Nasal cavity respiratory epithelium epithelial cell of viscerocranial mucosa (primary cell): ENCODE data around the gene MCCD1. TPM values are rescaled to one million over a fixed set of nuclear protein-coding genes. Genes with fewer than 3 reads are reported as not detected.

Experiments
- total RNA-seq: library from RNA; depleted of rRNA; stranded (reverse); fragments of >200 nt; gene quantifications from 2 replicates; pipeline ENCODE4 v1.2.3, GENCODE V29; 2014

The MCCD1 gene, protein sequence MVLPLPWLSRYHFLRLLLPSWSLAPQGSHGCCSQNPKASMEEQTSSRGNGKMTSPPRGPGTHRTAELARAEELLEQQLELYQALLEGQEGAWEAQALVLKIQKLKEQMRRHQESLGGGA
- total RNA-seq = not detected in 2 replicates

GRCh38 chr6:31528821-31529328 is at the start of gene MCCD1:
TSS of gene MCCD1 (plus strand) at chr6:31528962. CDS start at chr6:31529015, 53 bp downstream.

GRCh38 chr6:31497531-31498476 is 31.0 kb upstream of the MCCD1 start, which contains the start of gene MICB:
TSS of gene MICB (plus strand) at chr6:31498145. CDS start at chr6:31498194, 49 bp downstream.

DNA sequence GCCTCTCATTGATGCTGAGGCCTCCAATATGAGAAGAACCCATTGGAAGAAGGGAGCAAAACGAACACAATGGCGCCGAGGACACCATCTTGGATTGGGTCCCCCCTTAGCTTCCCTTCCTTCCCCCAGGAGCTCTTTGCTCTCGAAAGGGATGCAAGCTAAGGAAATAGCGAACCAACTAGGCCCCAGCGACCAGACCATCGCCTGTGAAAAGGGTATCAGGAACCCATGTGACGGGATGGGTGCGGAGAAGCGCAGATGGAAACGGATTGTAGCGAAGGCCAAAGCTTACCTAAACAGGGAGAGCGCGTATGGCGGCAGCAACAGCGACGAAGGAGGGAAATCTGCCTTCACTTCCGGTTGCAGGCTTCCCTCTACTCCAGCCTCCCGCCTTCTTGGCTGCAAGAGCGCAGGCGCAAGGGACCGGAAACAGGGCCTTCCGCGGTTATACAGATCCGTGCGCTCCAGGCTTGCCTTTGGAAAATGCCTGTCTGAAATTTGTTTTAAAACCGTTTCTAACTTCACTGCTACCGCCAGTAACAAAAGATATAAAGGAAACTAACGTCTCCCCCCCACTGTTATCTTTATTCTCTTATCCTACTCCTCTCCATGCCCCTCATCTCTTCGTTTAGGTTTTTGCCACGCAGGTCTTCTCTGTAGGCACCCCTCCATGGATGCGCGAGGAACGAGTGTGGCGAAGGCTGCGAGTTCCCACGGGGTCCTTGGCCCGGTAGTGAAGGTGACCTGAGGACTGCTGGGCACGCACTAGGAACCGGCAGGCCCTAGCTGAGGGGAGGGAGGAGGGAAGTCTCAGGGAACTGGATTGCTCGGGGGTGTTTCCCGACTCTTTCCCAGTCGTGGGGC is 13.1 kb downstream of the MCCD1 start, which contains the start of gene DDX39B:
Gene DDX39B, minus strand, starts transcription at position 346 of the 864 bp plus-strand sequence. CDS start 1,471 bp downstream, outside the sequence.

DNA sequence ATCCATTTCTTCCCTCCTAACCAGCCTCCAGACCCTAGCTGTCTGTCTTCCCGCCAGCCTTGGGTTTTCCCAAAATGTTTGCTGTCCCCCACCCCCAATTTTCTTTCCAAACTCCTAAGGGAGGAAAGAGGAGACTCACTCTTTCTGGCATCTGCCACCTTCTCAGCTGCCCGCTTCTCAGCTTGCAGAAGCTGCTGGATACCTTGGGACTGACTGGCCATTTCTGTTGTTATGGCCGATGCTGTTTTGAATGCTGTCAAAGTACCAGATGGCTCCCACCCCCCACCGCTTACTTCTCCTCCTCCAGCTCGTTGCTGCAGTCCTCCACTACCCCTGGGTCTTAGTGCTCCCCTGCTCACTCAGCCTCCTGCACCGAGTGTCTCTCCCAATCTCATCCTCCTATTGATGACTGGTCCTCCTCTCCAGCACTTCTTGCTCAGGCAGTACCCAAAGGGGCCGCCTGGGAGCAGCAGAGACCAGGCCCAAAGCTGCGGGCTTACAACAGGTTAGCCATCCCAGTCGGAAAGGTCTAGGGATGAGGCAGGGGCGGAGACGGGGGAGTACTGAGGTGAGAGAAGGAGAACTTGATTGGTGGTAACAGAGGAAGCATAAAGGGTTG is 17.7 kb downstream of the MCCD1 start, which contains the start of gene ATP6V1G2:
Gene ATP6V1G2, minus strand, starts transcription at position 270 of the 619 bp plus-strand sequence. Its CDS starts 49 bp downstream, at position 221.

DNA sequence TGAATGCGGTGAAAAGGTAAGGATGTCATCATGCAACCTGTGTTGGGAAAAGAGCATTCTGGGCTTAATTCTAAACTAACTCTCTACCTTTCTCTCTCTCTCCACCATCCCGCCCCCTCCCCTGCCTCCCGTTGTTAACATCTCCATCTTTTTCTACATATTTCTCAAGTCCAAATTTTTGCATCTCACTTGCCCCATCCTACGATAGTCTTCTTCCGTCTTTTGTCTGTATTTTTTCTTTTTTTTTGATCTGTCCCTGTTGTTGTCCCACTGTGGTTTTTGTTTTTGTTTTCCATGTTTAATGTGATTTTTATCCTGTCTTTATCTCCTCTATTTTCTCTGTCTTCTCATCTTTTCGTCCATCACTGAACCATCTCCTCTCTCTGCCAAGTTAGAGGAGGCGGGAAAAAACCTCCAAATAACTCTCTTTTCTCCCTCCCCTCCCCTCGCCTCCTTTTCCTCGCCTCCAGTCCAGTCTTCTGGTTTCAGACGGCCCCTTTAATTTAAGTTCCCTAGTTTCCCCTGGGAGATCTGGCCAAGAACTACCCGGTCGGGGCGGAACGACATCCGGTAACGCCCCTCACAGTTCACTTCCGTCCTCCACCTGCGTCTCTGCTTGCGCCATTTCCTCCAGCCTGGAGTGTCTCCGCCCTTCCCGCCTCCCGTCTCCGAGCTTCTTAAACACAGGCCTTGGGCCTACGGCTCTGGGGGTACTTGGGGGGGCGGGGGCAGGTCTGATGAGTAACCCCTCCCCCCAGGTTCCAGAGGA is 18.4 kb downstream of the MCCD1 start, which contains the start of gene NFKBIL1:
Gene NFKBIL1, plus strand, starts transcription at position 651 of the 769 bp plus-strand sequence. Its CDS starts 87 bp downstream, at position 738.

DNA sequence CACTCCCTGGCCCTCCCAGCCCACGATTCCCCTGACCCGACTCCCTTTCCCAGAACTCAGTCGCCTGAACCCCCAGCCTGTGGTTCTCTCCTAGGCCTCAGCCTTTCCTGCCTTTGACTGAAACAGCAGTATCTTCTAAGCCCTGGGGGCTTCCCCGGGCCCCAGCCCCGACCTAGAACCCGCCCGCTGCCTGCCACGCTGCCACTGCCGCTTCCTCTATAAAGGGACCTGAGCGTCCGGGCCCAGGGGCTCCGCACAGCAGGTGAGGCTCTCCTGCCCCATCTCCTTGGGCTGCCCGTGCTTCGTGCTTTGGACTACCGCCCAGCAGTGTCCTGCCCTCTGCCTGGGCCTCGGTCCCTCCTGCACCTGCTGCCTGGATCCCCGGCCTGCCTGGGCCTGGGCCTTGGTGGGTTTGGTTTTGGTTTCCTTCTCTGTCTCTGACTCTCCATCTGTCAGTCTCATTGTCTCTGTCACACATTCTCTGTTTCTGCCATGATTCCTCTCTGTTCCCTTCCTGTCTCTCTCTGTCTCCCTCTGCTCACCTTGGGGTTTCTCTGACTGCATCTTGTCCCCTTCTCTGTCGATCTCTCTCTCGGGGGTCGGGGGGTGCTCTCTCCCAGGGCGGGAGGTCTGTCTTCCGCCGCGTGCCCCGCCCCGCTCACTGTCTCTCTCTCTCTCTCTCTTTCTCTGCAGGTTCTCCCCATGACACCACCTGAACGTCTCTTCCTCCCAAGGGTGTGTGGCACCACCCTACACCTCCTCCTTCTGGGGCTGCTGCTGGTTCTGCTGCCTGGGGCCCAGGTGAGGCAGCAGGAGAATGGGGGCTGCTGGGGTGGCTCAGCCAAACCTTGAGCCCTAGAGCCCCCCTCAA is 43.5 kb downstream of the MCCD1 start, which contains the start of gene LTA:
Gene LTA, plus strand, starts transcription at position 249 of the 871 bp plus-strand sequence. Its CDS starts 454 bp downstream, at position 703.

DNA sequence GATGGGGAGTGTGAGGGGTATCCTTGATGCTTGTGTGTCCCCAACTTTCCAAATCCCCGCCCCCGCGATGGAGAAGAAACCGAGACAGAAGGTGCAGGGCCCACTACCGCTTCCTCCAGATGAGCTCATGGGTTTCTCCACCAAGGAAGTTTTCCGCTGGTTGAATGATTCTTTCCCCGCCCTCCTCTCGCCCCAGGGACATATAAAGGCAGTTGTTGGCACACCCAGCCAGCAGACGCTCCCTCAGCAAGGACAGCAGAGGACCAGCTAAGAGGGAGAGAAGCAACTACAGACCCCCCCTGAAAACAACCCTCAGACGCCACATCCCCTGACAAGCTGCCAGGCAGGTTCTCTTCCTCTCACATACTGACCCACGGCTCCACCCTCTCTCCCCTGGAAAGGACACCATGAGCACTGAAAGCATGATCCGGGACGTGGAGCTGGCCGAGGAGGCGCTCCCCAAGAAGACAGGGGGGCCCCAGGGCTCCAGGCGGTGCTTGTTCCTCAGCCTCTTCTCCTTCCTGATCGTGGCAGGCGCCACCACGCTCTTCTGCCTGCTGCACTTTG is 46.7 kb downstream of the MCCD1 start, which contains the start of gene TNF:
Gene TNF, plus strand, starts transcription at position 231 of the 567 bp plus-strand sequence. Its CDS starts 177 bp downstream, at position 408.

Other genes starting within 250 kb of the MCCD1 start
- 42.4 and 230 TPM in 2 replicates for gene HLA-B, start 171.8 kb upstream of the MCCD1 start, total RNA-seq
- 44.8 and 58.8 TPM in 2 replicates for gene MICA, start 125.4 kb upstream of the MCCD1 start, total RNA-seq
- gene MICB, start 30.8 kb upstream of the MCCD1 start, total RNA-seq = 3.7 and 5.8 TPM in 2 replicates
- 205 and 333 TPM in 2 replicates for gene DDX39B, start 13.0 kb downstream of the MCCD1 start, total RNA-seq
- gene ATP6V1G2, start 17.6 kb downstream of the MCCD1 start, total RNA-seq = 0.28 and 0.34 TPM in 2 replicates
- 25.8 and 52.3 TPM in 2 replicates for gene NFKBIL1, start 18.6 kb downstream of the MCCD1 start, total RNA-seq
- not detected in 2 replicates for gene LTA, start 43.3 kb downstream of the MCCD1 start, total RNA-seq
- under 0.01 and 0.07 TPM in 2 replicates for gene TNF, start 46.6 kb downstream of the MCCD1 start, total RNA-seq
- not detected in 2 replicates for gene LTB, start 53.5 kb downstream of the MCCD1 start, total RNA-seq
- gene LST1, start 57.3 kb downstream of the MCCD1 start, total RNA-seq = not detected in 2 replicates
- not detected in 2 replicates for gene NCR3, start 64.0 kb downstream of the MCCD1 start, total RNA-seq
- gene AIF1, start 86.3 kb downstream of the MCCD1 start, total RNA-seq = not detected in 2 replicates
- gene PRRC2A, start 91.8 kb downstream of the MCCD1 start, total RNA-seq = 32.1 and 73.3 TPM in 2 replicates
- gene BAG6, start 123.7 kb downstream of the MCCD1 start, total RNA-seq = 120 and 174 TPM in 2 replicates
- 0.28 and 0.34 TPM in 2 replicates for gene APOM, start 126.9 kb downstream of the MCCD1 start, total RNA-seq
- 24.7 and 37.6 TPM in 2 replicates for gene C6orf47, start 131.8 kb downstream of the MCCD1 start, total RNA-seq
- gene GPANK1, start 136.0 kb downstream of the MCCD1 start, total RNA-seq = 9.4 and 20.2 TPM in 2 replicates
- gene CSNK2B, start 137.1 kb downstream of the MCCD1 start, total RNA-seq = 48.2 and 76.9 TPM in 2 replicates
- gene LY6G5B, start 141.0 kb downstream of the MCCD1 start, total RNA-seq = 0.68 and 3.3 TPM in 2 replicates
- gene LY6G5C, start 152.1 kb downstream of the MCCD1 start, total RNA-seq = 0.07 TPM in 1 of 2 replicates, not detected in the other
- 30.8 and 46.5 TPM in 2 replicates for gene ABHD16A, start 174.4 kb downstream of the MCCD1 start, total RNA-seq
- gene LY6G6F, start 177.9 kb downstream of the MCCD1 start, total RNA-seq = not detected in 2 replicates
- not detected in 2 replicates for gene LY6G6D, start 186.4 kb downstream of the MCCD1 start, total RNA-seq
- gene LY6G6C, start 192.8 kb downstream of the MCCD1 start, total RNA-seq = under 0.01 TPM in 1 of 2 replicates, not detected in the other
- gene MPIG6B, start 194.4 kb downstream of the MCCD1 start, total RNA-seq = not detected in 2 replicates
- 16.2 and 19.8 TPM in 2 replicates for gene DDAH2, start 200.3 kb downstream of the MCCD1 start, total RNA-seq
- gene CLIC1, start 207.6 kb downstream of the MCCD1 start, total RNA-seq = 269 and 558 TPM in 2 replicates
- 3.4 and 3.5 TPM in 2 replicates for gene MSH5, start 211.0 kb downstream of the MCCD1 start, total RNA-seq
- gene SAPCD1, start 233.7 kb downstream of the MCCD1 start, total RNA-seq = 0.57 TPM in 1 of 2 replicates, not detected in the other
- gene VWA7, start 248.4 kb downstream of the MCCD1 start, total RNA-seq = 0.34 and 1.00 TPM in 2 replicates